MM.1S (cell line): ENCODE data around the gene ABCB10.
"Not testable (repeated sequence)": the region's sequence is repeated elsewhere in the genome, so short reads cannot be mapped to it uniquely, and the experiment has no call there.

Experiments
- DNase-seq: peaks from one replicate; pipeline ENCODE4 v3.0.0-alpha.2; 2015
- H2AFZ ChIP-seq: fragments of 300-600 bp; sonication (generic); 2 replicates; pipeline ENCODE4 v1.6.0; 2016; ENCODE audit warnings: antibody characterized with exemption, low read length
- H3F3A ChIP-seq: fragments of 300-600 bp; sonication (generic); 2 replicates; pipeline ENCODE4 v1.6.1; 2016; ENCODE audit warnings: mild to moderate bottlenecking, antibody characterized with exemption, low read length, moderate library complexity, mixed read lengths; ENCODE audit not compliant: insufficient read depth
- H3K27ac ChIP-seq: fragments of 300-600 bp; sonication (generic); 2 replicates; pipeline ENCODE4 v1.5.1; 2016; ENCODE audit warnings: mild to moderate bottlenecking, low read length
- H3K27me3 ChIP-seq: fragments of 300-600 bp; sonication (generic); replicated peaks from 2 replicates; pipeline ENCODE4 v1.6.0; 2016; ENCODE audit warnings: low read length; ENCODE audit not compliant: insufficient read depth
- H3K36me3 ChIP-seq: fragments of 300-600 bp; sonication (generic); replicated peaks from 2 replicates; pipeline ENCODE4 v1.6.1; 2016; ENCODE audit warnings: mild to moderate bottlenecking, low read length, mixed read lengths; ENCODE audit not compliant: insufficient read depth
- H3K4me1 ChIP-seq: fragments of 300-600 bp; sonication (generic); 2 replicates; pipeline ENCODE4 v1.6.1; 2016; ENCODE audit warnings: low read length, mixed read lengths
- H3K4me2 ChIP-seq: fragments of 300-600 bp; sonication (generic); 2 replicates; pipeline ENCODE4 v1.6.0; 2016; ENCODE audit warnings: low read depth, low read length
- H3K4me3 ChIP-seq: fragments of 300-600 bp; sonication (generic); 2 replicates; pipeline ENCODE4 v1.5.1; 2016; ENCODE audit warnings: low read length, mixed read lengths
- H3K79me2 ChIP-seq: fragments of 300-600 bp; sonication (generic); 2 replicates; pipeline ENCODE4 v1.6.1; 2016; ENCODE audit warnings: mixed run types, low read length, mixed read lengths
- H3K9ac ChIP-seq: fragments of 300-600 bp; sonication (generic); 2 replicates; pipeline ENCODE4 v1.6.1; 2016; ENCODE audit warnings: low read length, mixed read lengths
- H3K9me2 ChIP-seq: fragments of 300-600 bp; sonication (generic); replicated peaks from 2 replicates; pipeline ENCODE4 v1.6.1; 2016; ENCODE audit warnings: mild to moderate bottlenecking, low read length, mixed read lengths; ENCODE audit not compliant: insufficient read depth
- H3K9me3 ChIP-seq: fragments of 300-600 bp; sonication (generic); replicated peaks from 2 replicates; pipeline ENCODE4 v1.6.1; 2016; ENCODE audit warnings: mild to moderate bottlenecking, low read length, mixed read lengths; ENCODE audit not compliant: insufficient read depth
- H4K20me1 ChIP-seq: fragments of 300-600 bp; sonication (generic); 2 replicates; pipeline ENCODE4 v1.6.1; 2016; ENCODE audit warnings: mild to moderate bottlenecking, low read length, moderate library complexity, mixed read lengths; ENCODE audit not compliant: insufficient read depth
- CTCF ChIP-seq: fragments of 300-600 bp; sonication (generic); IDR thresholded peaks from 2 replicates; pipeline ENCODE4 v1.5.1; 2016; ENCODE audit warnings: antibody characterized with exemption, low read length, mixed read lengths
- EZH2 ChIP-seq: fragments of 300-600 bp; sonication (generic); optimal IDR thresholded peaks from 2 replicates; pipeline ENCODE3; 2017; ENCODE audit warnings: low read depth, mild to moderate bottlenecking, antibody characterized with exemption, low read length, mixed read lengths
- EZH2phosphoT487 ChIP-seq: fragments of 300-600 bp; sonication (generic); IDR thresholded peaks from 2 replicates; pipeline ENCODE4 v1.6.1; 2018; ENCODE audit warnings: antibody characterized with exemption, low read length

ABCB10 gene

DNA sequence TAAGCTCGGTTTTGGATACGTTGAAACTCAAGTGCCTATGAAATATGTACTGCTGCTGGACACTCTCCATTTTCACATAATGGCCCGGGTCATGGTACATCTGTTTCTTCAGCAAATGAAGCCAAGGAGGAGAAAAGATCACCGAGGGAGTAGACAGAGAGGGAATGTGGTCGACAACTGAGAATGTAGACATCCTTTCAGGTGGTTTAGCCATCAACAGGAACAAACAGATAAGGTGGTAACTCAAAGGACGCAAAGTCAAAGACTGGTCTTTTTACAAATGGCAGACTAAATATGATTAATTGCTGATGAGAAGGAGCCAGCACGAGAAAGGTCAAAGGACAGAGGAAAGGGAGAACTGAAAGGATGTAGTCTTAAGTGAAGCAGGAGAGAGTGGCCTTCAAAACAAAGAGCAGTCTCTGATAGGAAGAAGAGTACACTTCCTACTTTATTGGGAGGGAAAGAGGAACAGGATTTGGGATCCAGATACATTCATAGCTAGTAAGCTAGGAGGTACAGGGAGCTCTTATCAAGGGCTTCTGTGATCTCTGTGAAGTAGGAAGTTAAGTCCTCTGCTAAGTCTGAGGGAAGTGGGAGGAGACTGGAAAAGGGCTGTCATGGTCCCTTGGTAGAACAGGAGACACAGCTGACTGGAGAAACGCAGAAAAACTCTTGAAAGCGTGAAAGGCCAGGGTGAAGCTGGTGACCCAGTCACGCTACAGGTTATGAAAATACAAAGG, 78.7 kb downstream of the ABCB10 start:
- no peak overlapping the region for H3K27ac ChIP-seq
- TF ChIP-seq CTCF (no peak), EZH2phosphoT487 (no peak), EZH2 (no peak)
- no peak overlapping the region for H2AFZ ChIP-seq
- no peaks in the 10 kb centered on the region for H3K9me3 ChIP-seq
- H3K79me2 ChIP-seq: no peaks in the 10 kb centered on the region
- no peaks in the 10 kb centered on the region for H4K20me1 ChIP-seq
- peaks cover 4% of the 10 kb centered on the region; the same call in 1 of the 2 replicates for H3K36me3 ChIP-seq
- H3K4me1 ChIP-seq: peaks cover 10% of the 10 kb centered on the region
- no peak overlapping the region for H3K4me3 ChIP-seq
- no peak for DNase-seq
- H3K4me2 ChIP-seq: no peak overlapping the region
- no peaks in the 10 kb centered on the region for H3K27me3 ChIP-seq
- no peaks in the 10 kb centered on the region for H3K9me2 ChIP-seq
- 0 out of 2 replicates have a peak, but pooled peaks cover 4% of the 10 kb centered on the region for H3F3A ChIP-seq
- H3K9ac ChIP-seq: no peak overlapping the region

DNA sequence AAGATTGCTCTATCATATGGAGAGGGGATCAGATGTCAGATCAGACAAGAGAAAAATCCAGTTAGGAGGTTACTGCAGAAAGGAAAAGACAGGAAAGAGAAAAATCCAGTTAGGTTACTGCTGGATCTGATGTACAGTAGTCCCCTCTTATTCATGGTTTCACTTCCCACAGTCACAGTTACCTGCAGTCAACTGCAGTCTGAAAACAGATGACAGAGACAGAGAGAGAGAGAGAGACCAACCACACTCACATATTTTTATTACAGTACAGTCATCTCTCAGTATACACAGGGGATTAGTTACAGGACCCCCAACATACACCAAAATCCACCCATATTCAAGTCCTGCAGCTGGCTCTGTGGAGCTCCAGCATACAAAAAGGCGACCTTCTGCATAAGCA, 79.7 kb downstream of the ABCB10 start:
- DNase-seq: peak; percentile 36
- Histone ChIP-seq H3K9me2 (no peaks in the 10 kb centered on the region), H3K9ac (no peak overlapping the region), H3F3A (0 out of 2 replicates have a peak, but pooled peaks cover 4% of the 10 kb centered on the region), H3K9me3 (no peaks in the 10 kb centered on the region), H3K4me3 (no peak overlapping the region), H2AFZ (no peak overlapping the region), H3K36me3 (0 out of 2 replicates have a peak, but pooled peaks cover 6% of the 10 kb centered on the region), H3K4me2 (no peak overlapping the region), H3K79me2 (no peaks in the 10 kb centered on the region), H3K27ac (no peak overlapping the region; the same call in 1 of the 2 replicates), H3K4me1 (peaks cover 10% of the 10 kb centered on the region), H3K27me3 (no peaks in the 10 kb centered on the region), H4K20me1 (no peaks in the 10 kb centered on the region)
- TF ChIP-seq EZH2phosphoT487: no peak

DNA sequence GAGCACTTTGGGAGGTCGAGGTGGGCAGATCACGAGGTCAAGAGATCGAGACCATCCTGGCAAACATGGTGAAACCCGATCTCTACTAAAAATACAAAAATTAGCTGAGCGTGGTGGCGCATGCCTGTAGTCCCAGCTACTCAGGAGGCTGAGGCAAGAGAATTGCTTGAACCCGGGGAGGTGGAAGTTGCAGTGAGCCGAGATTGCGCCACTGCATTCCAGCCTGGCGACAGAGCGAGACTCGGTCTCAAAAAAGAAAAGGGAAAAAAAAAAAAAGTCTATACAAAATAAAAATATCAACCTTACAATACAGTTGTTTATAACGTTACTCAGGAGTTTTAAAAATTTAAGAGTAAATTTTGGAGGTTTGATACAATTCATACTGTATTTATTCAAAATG, 82.6 kb downstream of the ABCB10 start:
- H3K4me2 ChIP-seq, H3K27me3 ChIP-seq, H3K27ac ChIP-seq, H2AFZ ChIP-seq, H3K9me2 ChIP-seq, DNase-seq, H3K9me3 ChIP-seq, H4K20me1 ChIP-seq, H3K9ac ChIP-seq, H3K4me3 ChIP-seq, H3F3A ChIP-seq, H3K79me2 ChIP-seq, H3K36me3 ChIP-seq: not testable (repeated sequence)
- peaks cover 10% of the 10 kb centered on the region for H3K4me1 ChIP-seq

DNA sequence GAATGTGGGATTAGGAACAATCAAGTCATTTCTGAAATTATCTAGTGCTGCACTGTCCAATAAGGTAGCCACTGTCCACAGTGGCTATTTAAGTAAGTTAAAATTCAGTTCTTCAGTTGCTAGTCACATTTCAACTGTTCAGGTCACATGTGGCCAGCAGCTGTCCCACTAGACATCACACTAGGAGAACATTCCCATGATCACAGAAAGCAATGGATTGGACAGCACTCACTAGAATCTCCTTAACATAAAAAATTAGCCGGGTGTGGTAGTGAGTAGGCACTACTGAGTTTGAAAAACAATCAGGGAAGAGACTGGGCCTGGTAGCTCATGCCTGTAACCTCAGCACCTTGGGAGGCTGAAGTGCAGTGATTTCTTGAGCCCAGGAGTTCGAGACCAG, 84.0 kb downstream of the ABCB10 start:
- DNase-seq: no peak
- H3K27me3 ChIP-seq: no peaks in the 10 kb centered on the region
- H3K36me3 ChIP-seq: 0 out of 2 replicates have a peak, but pooled peaks cover 6% of the 10 kb centered on the region
- H3K79me2 ChIP-seq: no peaks in the 10 kb centered on the region
- no peak overlapping the region for H3K27ac ChIP-seq
- H4K20me1 ChIP-seq: no peaks in the 10 kb centered on the region
- H3K9me3 ChIP-seq: no peaks in the 10 kb centered on the region
- no peak overlapping the region for H2AFZ ChIP-seq
- H3F3A ChIP-seq: 0 out of 2 replicates have a peak, but pooled peaks cover 4% of the 10 kb centered on the region
- H3K9me2 ChIP-seq: no peaks in the 10 kb centered on the region
- H3K4me1 ChIP-seq: peaks cover 10% of the 10 kb centered on the region
- H3K9ac ChIP-seq: no peak overlapping the region
- no peak overlapping the region for H3K4me3 ChIP-seq
- no peak overlapping the region for H3K4me2 ChIP-seq
- no peak for TF ChIP-seq EZH2
- TF ChIP-seq EZH2phosphoT487: no peak
- TF ChIP-seq CTCF: no peak
